CD4-positive, alpha-beta T cell treated with Interleukin-4 for 1 hour (primary cell): ENCODE results near the gene PUS1.

ENCODE experiments used
- DNase-seq, 2 donors: peaks; one replicate each; pipeline ENCODE4 v3.0.0-alpha.2; 2020 to 2022

PUS1 gene

DNA sequence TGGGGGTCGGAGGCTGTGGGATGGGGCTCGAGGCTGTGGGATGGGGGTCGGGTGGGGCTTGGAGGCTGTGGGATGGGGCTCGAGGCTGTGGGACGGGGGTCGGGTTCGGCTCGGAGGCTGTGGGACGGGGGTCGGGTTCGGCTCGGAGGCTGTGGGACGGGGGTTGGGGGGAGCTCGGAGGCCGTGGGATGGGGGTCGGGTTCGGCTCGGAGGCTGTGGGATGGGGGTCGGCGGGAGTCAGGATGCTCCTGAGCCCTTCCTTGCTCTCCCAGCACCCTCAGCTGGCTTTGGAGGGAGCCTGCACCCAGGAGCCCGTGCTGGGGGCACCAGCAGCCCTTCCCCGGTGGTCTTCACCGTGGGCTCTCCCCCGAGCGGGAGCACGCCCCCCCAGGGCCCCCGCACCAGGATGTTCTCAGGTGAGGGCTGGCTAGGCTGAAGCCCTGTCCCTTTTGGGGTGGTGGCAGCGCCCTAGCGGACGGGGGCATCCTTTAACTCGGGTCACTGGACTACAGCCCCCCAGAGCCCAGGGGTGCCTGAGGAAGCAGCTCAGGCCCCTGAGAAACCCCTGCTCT is 11.9 kb upstream of the PUS1 start:
- no peak for DNase-seq

DNA sequence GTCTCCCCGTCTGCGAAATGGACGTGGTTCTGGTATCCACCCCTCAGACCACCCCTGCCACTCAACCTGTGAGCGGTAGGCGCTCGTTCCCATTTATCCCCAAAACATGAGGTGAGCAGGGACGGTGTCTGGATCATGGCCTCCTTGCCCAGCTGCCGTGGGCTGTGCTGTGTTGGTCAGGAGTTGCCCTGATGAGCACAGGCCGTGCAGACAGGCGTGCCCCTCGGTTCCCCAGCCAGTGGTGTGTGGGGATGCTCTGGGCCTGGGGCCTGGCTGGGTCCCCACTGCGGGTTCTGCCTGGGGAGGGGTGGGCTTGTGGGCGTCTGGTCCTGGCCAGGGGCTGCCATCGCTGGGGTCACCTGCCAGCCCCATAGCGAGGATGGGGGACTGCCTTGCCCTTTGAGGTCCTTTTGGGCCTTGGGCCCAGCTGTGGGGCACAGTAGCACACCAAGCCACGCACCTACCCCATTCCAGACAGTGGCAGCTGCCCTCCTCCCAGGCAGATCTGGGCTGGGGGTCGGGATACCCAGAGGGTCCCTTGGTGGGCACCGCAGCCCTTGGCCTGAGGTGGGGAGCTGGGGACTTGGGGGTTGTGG is 11.3 kb upstream of the PUS1 start:
- no peak for DNase-seq

DNA sequence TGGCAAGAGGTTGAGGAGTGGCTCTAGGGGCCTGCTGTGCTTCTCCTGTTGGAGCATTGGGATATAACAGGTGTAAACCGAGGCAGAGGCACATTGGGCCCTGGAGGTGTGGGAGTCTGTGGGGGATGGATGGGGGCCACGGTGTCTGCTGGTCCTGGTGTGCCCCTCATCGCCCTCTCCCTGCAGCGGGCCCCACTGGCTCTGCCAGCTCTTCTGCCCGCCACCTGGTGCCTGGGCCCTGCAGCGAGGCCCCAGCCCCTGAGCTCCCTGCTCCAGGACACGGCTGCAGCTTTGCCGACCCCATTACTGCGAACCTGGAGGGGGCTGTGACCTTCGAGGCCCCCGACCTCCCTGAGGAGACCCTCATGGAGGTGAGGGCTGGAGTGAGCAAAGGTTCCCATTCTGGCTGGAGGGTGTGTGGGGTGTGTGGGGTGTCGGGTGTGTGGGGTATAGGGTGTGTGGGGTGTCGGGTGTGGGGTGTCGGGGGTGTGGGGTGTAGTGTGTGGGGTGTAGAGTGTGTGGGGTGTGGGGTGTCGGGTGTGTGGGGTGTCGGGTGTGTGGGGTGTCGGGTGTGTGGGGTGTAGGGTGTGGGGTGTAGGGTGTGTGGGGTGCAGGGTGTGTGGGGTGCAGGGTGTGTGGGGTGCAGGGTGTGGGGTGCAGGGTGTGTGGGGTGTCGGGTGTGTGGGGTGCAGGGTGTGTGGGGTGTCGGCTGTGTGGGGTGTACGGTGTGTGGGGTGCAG is 10.6 kb upstream of the PUS1 start:
- no peak for DNase-seq

DNA sequence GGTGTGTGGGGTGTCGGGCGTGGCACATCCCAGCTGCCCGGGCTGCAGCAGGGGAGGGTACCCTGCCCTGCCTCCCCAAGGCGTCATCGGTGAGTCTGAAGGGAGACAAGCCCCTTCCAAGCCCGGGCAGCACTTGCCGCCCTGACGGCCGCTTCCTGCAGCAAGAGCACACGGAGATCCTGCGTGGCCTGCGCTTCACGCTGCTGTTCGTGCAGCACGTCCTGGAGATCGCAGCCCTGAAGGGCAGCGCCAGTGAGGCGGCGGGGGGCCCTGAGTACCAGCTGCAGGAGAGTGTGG is 10.1 kb upstream of the PUS1 start:
- DNase-seq: no peak

DNA sequence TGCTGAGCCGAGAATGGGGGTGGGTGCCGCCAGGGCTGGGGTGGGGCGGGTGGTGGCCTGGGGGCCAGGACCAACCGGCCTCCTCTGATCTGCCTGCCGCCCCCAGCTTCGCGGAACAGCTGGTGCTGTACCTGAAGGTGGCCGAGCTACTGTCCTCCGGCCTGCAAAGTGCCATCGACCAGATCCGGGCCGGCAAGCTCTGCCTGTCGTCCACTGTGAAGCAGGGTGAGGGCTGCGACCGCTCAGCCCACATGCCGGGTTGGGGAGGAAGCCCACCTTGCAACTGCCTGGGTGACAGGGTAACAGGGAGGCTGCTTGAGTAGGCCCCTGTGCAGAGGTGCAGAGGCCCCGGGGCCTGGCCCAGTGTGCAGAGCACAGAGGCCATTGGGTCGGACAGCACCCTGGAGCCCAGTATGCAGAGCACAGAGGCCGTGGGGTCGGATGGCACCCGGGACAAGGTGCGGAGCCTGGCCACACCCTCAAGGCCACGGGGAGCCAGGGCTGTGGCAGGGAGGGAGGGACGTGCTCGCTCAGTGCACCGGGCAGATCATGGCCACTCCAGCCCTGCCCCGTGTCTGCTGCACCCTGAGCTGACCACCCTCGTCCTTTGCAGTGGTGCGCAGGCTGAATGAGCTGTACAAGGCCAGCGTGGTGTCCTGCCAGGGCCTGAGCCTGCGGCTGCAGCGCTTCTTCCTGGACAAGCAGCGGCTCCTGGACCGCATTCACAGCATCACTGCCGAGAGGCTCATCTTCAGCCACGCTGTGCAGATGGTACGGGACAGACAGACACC is 9.5 kb upstream of the PUS1 start:
- no peak for DNase-seq

DNA sequence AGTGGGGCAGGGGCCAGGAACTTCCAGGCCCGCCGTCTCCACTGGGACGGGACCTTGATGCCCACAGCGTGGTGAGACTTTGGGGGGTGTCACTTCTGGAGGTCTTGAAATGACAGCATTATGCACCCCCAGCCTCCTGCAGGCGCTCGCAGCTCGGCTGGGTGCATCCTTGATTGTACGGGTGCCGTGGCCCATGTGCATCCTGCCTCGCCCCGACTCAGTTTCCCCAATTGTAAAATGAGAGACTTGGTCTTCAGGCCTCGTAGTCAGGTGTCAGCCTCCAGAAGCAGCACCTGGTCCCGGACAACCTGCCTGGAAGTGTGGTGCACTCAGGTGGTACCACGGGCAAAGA is 8.9 kb upstream of the PUS1 start:
- no peak for DNase-seq

DNA sequence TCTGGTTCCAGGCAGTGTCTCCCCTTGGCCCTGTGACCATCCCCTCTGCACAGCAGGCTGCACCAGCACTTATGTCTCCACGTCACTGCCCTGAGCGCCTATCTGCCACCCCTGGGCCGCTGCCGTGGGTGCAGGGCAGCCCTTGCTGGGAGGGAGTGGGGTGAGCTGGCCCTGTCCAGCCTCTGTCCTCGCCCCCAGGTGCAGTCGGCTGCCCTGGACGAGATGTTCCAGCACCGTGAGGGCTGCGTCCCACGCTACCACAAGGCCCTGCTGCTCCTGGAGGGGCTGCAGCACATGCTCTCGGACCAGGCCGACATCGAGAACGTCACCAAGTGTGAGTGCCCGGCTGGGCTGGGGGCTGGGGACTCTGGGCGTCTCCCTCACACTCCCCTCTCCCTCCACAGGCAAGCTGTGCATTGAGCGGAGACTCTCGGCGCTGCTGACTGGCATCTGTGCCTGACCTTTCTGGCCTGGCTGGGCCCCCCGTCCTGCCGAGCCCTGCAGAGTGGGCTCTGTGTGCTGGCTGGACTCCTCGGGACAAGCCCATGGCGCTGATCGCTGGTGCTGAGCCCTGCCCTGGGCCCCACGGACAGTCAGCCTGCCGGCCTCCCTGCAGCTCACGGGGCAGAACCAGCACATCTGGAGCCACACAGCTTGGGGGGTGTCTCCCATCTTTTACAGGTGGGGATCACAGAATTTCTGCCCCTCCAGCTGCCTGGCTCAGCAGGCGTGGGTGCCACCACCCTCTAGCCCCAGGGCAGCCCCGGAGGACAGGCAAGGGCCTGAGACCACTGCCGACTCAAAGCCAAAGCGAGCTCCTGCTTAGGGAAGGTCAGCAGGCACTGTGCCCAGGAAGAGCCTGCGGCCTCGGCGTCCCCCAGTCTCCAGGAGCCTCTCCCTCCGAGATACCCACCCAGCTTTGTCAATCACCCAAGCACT is 7.9 kb upstream of the PUS1 start:
- DNase-seq: no peak

DNA sequence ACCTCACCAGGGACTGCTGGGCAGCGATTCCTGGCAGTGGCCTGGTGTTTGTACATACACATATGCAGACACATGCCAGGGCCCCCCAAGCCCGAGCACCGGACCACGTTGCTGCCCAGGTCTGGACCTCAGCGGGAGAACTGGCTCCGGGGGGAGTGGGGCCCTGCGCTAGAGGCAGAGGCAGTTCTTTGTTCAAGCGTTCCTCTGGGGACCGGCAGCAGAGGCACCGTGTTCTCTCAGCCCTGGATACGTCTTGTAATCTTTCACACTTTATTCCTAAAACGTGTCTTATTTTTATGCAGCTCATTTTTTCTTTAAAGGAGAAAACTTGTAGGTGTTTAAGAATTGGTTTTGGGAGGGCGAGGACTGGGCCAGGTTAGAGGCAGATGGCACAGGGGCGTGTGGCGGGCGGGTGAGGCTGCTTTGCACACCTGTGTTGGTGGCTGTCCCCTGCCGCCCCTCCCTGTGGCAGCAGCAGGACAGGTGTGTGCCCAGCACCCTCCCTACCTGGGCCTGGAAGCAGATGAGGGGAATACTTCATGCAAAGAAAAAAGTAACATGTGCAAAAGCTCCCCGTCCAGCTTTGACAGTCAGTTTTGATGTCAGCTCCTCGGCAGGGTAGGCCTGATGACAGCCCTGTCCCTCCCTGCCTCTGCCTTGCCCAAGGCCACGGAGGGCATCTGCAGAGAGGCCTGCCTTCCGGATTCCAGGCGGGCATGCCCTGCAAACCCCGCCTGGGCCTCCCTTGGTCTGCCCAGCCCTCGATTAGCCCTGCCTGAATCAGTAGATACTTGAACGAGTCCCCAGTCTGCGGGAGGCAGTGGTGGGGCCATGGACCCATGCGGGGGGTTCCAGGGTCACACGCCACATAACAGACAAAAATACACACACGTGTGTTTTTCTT is 7.0 kb upstream of the PUS1 start:
- DNase-seq: no peak

DNA sequence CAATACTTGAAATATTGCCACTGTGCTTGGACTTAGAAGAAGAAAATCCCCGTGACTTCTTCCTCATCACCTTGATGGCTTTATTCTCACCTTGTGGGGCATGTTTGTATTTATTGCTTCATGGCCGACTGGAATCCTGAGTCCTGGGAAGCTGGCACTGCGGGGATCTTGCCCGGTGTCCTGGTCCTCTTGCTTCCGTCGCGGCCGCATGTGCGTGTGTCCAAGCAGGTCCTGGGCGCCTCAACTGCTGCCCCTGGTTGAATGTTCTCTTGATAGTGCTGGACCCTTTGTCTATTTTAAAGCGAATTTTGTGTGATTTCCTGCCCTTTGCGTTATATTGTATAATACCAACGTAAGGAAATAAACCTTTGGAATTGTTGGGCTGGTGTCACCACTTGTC is 6.3 kb upstream of the PUS1 start:
- DNase-seq: no peak

DNA sequence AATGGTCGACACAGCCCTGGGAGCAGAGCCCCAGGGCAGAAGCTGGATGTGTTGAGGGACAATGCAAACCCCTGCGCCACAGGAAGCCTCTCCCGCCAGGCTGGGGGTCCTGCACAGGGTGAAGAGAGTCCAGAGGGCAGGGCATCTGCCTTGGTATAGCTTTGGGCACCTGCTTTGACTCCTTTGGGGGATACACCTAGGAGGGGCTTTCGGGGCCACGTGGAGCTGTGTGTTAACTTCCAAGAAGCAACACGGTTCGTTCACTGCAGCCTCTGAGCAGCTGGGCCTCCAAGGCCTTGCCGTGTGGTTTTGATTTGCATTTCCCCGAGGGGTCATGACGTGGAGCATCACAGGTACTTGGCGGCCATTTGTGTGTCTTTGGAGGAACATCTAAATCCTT is 5.8 kb upstream of the PUS1 start:
- peak in 1 of 2 donors; percentile 75 for DNase-seq

DNA sequence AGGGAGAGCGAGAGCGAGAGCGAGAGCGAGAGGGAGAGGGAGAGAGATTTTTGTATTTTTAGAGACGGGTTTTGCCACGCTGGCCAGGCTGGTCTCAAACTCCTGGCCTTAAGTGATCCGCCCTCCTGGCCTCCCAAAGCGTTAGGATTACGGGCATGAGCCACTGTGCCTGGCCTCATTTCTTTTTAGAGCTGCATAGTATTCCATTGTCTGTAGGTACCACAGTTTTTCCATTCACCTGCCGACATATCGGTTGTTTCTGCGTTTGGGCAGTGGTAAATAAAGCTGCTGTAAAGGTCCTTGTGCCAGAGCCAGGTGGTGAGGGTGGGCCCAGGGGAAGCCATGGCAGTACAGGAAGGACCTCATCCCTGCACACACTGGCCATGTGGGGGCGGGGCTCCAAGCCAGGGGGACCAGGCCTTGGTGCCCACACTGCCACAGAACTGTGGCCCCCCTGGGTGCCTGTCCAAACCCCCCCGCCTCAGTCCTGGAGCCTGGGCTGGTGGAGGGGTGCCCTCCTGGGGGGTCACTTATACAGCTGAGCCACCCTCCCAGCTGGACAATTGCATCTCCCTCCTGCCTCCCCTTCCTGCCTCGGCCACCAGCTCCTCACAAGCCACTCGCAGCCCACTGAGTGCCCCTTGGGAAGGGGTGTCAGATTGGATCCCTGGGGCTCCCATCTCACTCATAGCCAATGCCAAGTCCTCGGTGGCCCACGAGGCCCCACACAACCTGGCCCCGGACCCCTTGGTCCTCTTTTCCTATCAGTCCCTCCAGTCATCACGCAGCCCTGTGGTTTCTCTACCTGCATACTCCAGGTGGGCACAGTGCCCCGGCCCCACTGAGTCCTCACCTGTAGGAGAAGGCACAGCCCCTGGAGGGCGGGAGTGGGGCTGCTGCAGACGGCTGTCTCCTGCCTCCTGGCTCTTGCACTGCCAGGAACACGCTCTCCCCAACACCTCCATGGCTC is 1.7 kb upstream of the PUS1 start:
- DNase-seq: no peak

DNA sequence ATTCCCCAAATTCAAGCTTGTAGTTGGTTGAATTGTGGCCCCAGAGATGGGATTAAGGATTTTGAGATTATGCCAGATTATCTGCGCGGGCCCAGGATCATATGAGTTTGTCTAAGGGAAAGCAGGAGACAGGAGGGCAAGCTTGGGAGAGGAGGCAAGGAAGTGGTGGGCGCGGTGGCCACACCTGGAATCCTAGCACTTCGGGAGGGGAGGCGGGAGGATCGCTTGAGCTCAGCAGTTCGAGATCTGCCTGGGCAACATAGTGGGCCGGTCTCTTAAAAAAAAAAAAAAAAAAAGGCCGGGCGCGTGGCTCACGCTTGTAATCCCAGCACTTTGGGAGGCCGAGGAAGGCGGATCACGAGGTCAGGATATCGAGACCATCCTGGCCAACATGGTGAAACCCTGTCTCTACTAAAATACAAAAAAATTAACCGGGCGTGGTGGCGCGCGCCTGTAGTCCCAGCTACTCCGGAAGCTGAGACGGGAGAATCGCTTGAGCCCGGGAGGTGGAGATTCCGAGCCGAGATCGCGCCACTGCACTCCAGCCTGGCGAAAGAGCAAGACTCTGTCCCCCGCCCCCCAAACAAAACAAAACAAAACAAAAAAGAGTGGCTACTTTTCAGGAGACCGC is 881 bp upstream of the PUS1 start:
- DNase-seq: no peak

DNA sequence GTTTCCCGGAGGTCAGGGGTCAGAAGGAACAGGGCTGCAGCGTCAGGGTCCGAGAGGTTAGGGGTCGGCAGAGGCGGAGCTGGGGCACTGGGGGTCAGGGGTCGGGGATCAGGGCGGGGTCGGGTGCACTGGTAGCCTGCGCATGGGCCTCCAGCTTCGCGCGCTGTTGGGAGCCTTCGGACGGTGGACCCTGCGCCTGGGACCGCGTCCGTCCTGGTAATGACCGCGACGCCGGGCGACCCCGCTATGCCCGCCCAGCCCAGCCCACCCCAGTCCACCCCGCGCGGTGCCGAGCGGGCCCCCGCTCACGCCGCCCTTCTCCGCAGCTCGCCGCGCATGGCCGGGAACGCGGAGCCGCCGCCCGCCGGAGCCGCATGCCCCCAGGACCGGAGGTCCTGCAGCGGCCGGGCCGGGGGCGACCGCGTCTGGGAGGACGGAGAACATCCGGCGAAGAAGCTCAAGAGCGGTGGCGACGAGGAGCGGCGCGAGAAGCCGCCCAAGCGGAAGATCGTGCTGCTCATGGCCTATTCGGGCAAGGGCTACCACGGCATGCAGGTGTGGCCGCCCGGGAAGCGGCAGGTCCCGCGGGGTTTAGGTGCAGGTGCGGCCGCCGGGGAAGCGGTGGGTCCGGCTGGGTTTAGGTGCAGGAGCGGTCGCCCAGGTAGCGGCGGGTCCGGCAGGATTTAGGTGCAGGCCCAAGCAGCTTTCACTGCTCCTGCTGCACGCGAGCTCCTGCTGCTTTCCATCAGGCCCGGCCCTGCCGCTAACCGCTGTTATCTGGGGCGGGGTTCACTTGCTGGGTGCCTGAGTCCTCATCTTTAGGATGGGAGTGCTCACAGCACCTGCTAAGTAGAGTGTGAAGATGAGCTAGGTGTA is 743 bp downstream of the PUS1 start:
- DNase-seq: peak in 1 of 2 donors; percentile 28

DNA sequence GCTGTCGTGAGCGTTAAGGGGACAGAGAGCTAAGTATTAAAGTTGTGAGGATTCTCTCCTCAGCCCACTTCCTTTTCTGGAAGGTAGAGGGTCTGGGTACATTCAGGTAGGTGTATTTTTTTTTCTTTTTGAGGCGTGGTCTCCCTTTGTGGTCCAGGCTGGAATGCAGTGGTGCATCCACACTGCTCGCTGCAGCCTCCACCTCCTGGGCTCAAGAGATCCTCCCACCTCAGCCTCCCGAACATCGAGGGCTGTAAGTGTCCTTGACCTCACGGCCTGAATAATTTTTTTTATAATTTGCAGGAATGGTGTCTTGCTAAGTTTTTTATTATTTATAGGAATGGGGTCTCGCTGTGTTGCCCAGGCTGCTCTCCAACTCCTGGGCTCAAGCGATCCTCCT is 1.4 kb downstream of the PUS1 start:
- no peak for DNase-seq

DNA sequence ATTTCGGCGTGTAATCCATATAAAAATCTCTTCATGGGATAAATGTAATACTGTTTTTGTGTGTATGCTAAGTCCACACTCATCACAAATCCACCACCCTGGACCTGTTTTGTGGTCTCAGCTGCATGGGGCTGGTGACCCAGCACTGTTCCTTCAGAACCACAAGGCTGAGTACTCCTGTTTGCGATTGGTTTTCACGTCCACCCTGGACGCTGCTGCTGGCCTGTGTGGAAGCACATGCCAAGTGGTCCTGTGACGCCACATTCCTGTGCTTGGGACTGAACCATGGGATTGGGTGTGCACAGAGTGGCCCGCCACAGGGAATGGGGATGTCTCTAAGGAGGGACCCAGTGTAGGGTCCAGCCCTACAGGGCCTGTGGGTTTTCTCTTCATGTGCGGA is 4.3 kb downstream of the PUS1 start:
- no peak for DNase-seq

DNA sequence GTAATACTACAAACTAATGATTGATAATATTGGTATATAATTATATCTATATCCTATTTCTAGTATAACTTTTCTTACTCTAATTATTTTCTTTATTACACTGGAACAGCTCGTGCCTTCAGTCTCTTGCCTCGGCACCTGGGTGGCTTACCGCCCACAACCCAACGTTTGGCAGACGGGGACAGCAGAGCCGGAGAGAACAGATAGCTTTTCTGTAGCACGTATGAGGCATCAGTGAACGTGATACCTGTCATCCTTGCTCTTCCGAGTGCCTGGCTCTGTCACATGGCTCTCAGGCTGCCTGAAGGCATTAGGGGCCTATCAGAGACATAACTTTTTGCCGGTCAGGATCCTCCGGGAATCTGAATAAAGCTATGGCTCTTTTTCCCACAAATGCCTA is 5.5 kb downstream of the PUS1 start:
- DNase-seq: no peak

DNA sequence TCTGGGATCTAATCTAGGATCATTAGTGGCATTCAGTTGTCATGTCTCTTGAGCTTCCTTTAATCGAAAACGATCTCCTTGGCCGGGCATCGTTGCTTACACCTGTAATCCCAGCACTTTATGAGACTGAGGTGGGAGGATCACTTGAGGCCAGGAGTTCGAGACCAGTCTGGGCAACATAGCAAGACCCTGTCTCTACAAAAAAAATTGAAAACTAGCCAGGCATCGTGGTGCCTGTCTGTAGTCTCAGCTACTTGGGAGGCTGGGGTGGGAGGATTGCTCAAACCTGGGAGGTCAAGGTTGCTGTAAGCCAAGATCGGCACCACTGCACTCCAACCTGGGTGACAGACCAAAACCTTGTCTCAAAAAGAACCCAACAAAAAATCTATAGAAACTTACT is 9.0 kb downstream of the PUS1 start:
- DNase-seq: no peak

DNA sequence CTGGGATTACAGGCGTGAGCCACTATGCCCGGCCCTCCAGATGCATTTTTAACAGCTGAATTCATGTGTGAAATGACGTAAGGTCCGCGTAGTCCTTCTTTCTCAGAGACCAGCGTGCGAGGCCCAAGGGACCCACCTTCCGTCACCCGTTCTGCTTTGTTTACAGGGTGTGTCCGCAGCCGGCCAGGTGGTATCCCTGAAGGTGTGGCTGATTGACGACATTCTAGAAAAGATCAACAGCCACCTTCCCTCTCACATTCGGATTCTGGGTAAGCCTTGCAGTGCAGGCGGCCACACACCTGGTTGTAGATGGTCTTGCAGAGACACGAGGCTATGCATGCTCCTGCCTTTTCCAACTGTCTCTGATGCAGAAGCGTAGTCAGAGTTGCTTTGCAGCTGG is 9.9 kb downstream of the PUS1 start:
- no peak for DNase-seq

DNA sequence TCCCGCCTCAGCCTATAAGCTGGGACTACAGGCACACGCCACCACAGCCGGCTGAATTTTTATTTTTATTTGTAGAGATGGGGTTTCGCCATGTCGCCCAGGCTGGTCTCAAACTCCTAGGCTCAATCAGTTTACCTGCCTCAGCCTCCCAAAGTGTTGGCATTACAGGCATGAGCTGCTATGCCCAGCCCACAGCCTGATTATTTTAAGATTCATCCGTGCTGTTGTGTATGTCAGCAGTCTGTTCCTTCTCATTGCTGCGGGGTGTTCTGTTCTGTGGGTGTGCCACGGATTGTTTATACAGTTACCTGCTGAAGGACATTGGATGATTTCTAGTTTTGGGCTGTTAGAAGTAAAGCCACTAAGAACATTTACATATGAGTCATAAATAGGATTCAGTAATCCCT is 11.1 kb downstream of the PUS1 start:
- DNase-seq: no peak
